ENCODE results near the gene TIMM22.

The TIMM22 gene

GRCh38 chr17:1006054-1006453, 9.1 kb downstream of the TIMM22 start:
- no peak for ATAC-seq
- TF ChIP-seq PPARA (CRISPR knock-in tag; IDR thresholded peaks at IDR 0.05; ENCODE audit: borderline replicate concordance): no peak

GRCh38 chr17:1007310-1008007, 10.5 kb downstream of the TIMM22 start:
- no peak for ATAC-seq
- TF ChIP-seq ZNF8 (CRISPR knock-in tag; IDR thresholded peaks at IDR 0.05) (no peak), ESRRG (CRISPR knock-in tag; IDR thresholded peaks at IDR 0.05) (no peak), ISL1 (CRISPR knock-in tag; IDR thresholded peaks at IDR 0.05) (no peak), OSR1 (CRISPR knock-in tag; IDR thresholded peaks at IDR 0.05) (no peak), ARNTL (CRISPR knock-in tag; IDR thresholded peaks at IDR 0.05; ENCODE audit: borderline replicate concordance, low read depth) (no peak), GLIS3 (CRISPR knock-in tag; IDR thresholded peaks at IDR 0.05) (no peak), CSRNP3 (CRISPR knock-in tag; IDR thresholded peaks at IDR 0.05) (no peak), ZFP3 (CRISPR knock-in tag; IDR thresholded peaks at IDR 0.05) (no peak), CREB5 (CRISPR knock-in tag; IDR thresholded peaks at IDR 0.05; ENCODE audit: low read depth) (no peak), TOX (CRISPR knock-in tag; IDR thresholded peaks at IDR 0.05; ENCODE audit: borderline replicate concordance) (no peak), PATZ1 (CRISPR knock-in tag; IDR thresholded peaks at IDR 0.05; ENCODE audit: borderline replicate concordance) (no peak)

- no peak for ATAC-seq
- TF ChIP-seq TSHZ2 (CRISPR knock-in tag; IDR thresholded peaks at IDR 0.05): no peak
- TF ChIP-seq ISL1 (CRISPR knock-in tag; IDR thresholded peaks at IDR 0.05): no peak
- no peak for TF ChIP-seq GLIS3 (CRISPR knock-in tag; IDR thresholded peaks at IDR 0.05)
- no peak for TF ChIP-seq SNAI2 (CRISPR knock-in tag; IDR thresholded peaks at IDR 0.05)
- no peak for TF ChIP-seq CREB5 (CRISPR knock-in tag; IDR thresholded peaks at IDR 0.05; ENCODE audit: low read depth)
- no peak for TF ChIP-seq TCF4 (CRISPR knock-in tag; IDR thresholded peaks at IDR 0.05; ENCODE audit: borderline replicate concordance)
- TF ChIP-seq CSRNP3 (CRISPR knock-in tag; IDR thresholded peaks at IDR 0.05): no peak
- no peak for TF ChIP-seq OSR1 (CRISPR knock-in tag; IDR thresholded peaks at IDR 0.05)
- TF ChIP-seq ZNF8 (CRISPR knock-in tag; IDR thresholded peaks at IDR 0.05): no peak
Measured at GRCh38 chr17:1008008-1008761, 11.3 kb downstream of the TIMM22 start.
